ENCODE results near the gene CD200. TPM values are rescaled to one million over a fixed set of nuclear protein-coding genes. Genes with fewer than 3 reads are reported as not detected.
"Not testable (repeated sequence)": the region's sequence is repeated elsewhere in the genome, so short reads cannot be mapped to it uniquely, and the experiment has no call there.

CD200 gene
- total and polyA plus RNA-seq, 2 of the 4 experiments (the other 2 are of a cell fraction): 1.1 to 1.7 TPM

DNA sequence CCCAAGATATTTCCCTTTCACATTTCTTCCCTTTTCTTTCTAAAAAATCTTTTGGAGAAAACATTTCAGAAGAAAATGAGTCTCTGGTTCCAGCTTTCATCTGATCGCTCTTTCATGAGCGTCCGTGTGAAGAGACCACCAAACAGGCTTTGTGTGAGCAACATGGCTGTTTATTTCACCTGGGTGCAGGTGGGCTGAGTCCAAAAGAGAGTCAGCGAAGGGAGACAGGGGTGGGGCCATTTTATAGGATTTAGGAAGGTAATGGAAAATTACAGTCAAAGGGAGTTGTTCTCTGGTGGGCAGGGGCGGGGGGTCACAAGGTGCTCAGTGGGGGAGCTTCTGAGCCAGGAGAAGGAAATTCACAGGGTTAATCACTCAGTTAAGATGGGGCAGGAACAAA is 67.4 kb downstream of the CD200 start:
- H3K9ac ChIP-seq (ENCODE audit: low read depth, low read length); DNase-seq; POLR2A ChIA-PET (ENCODE audit: unreplicated experiment); H3K4me1 ChIP-seq (ENCODE audit: control insufficient read depth, insufficient read depth, low read length); H2AFZ ChIP-seq (replicated peaks; ENCODE audit: low read length, poor library complexity); H2BK5ac ChIP-seq (ENCODE audit: low read depth, low read length, poor library complexity, severe bottlenecking); H3K27me3 ChIP-seq (ENCODE audit: control insufficient read depth, insufficient read depth, low read length); BruUV-seq (replicated peaks); H3K4me3 ChIP-seq (ENCODE audit: insufficient read depth, low read depth, low read length); H3K27ac ChIP-seq (ENCODE audit: insufficient read depth, low read length); H2BK120ac ChIP-seq (ENCODE audit: low read depth, low read length); intact Hi-C loops (cut with micrococcal nuclease); H3K56ac ChIP-seq (ENCODE audit: extremely low read depth, insufficient read depth, low read length); H3K36me3 ChIP-seq (ENCODE audit: control insufficient read depth, insufficient read depth, low read length); H4K20me1 ChIP-seq (ENCODE audit: insufficient read depth, low read length); H3K14ac ChIP-seq (replicated peaks; ENCODE audit: low read depth, low read length); H3K18ac ChIP-seq (ENCODE audit: low read depth, low read length); H4K91ac ChIP-seq (ENCODE audit: insufficient read depth, low read depth, low read length); H3K4ac ChIP-seq (ENCODE audit: low read depth, low read length); H2BK20ac ChIP-seq (ENCODE audit: low read depth, low read length); H3K9me1 ChIP-seq (ENCODE audit: insufficient read depth, low read length); H2AK9ac ChIP-seq (replicated peaks; ENCODE audit: low read depth, low read length, poor library complexity); H4K5ac ChIP-seq (ENCODE audit: low read depth, low read length); CTCF ChIA-PET; H2AK5ac ChIP-seq (ENCODE audit: low read depth, low read length); H4K8ac ChIP-seq (ENCODE audit: low read depth in 2 of 2, low read length in 2 of 2); H3K9me3 ChIP-seq (ENCODE audit: control insufficient read depth, insufficient read depth, low read length); in situ Hi-C loops (cut with MboI; ENCODE audit: low sequenced_read_pairs); dilution Hi-C loops (cut with HindIII; ENCODE audit: low sequenced_read_pairs, unreplicated experiment); ATAC-seq (ENCODE audit: low read depth); H3K23ac ChIP-seq (ENCODE audit: low read depth, low read length); H3K4me2 ChIP-seq (ENCODE audit: low read depth, low read length); H2BK15ac ChIP-seq (ENCODE audit: low read depth, low read length); H3K79me1 ChIP-seq (ENCODE audit: low read depth in 1 of 2, low read length in 2 of 2): not testable (repeated sequence)
- WGBS, 2 experiments (ENCODE audit: extremely low coverage in 2 of 2, insufficient read length in 1 of 2): no CpG with 5 or more reads among the region's 5 CpGs

All from IMR-90 (cell line).